NCI-H2081 (cell line): ENCODE results near the gene TLR6.

ENCODE experiments used
- DNase-seq, 2 experiments: peaks; one replicate each; lab custom pipeline; 2025; lab: John Stamatoyannopoulos, UW

The TLR6 gene

GRCh38 chr4:38856524-38857337 is at the start of gene TLR6:
TSS of gene TLR6 (minus strand) at chr4:38856817. CDS start at chr4:38829473, 27,344 bp downstream.
- peak; percentile 58 to 59 for DNase-seq

GRCh38 chr4:38905652-38906385 is 49.2 kb upstream of the TLR6 start:
- no peak for DNase-seq

DNA sequence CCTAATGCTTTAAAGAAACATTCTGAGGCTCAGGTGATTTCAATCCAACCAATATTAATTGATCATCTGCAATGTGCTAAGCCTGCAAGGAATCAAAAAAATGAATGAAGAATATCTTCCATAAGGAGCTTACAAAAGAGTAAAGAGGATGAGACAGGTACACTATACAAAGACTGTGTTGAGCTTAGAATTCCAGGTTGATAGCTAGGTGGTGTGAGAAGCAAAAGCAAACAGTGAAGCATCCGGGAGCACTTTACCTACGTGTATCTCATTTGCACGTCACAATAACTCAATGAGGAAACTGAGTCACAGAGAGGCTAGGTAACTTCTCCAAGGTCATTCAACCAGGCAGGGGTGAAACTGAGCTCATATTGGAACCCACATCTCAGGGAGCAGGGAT is 48.1 kb upstream of the TLR6 start:
- DNase-seq, result no peak

GRCh38 chr4:38904090-38904666 is 47.6 kb upstream of the TLR6 start:
- no peak for DNase-seq

DNA sequence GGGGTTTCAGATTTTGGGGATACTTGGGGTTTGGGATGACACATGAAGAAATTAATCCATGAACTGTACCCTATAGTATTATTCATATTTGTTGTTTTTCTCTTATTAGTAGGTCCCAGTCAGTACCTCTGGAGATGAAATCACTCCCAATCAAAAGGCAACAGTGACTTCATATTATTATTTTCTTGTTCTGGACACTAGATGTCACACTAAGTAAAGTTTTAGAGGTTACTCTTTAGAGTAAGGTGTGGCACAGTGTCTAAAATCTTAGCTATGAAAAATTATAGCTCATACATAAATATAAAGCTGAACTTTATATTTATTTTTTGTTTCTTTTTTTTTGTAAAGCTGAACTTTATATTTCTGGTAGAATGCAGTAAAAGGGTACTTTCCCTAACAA is 46.1 kb upstream of the TLR6 start:
- peak; percentile 28 to 46 for DNase-seq

- DNase-seq, result no peak
These were observed 45.6 kb upstream of the TLR6 start for GRCh38 chr4:38902221-38902620.

DNA sequence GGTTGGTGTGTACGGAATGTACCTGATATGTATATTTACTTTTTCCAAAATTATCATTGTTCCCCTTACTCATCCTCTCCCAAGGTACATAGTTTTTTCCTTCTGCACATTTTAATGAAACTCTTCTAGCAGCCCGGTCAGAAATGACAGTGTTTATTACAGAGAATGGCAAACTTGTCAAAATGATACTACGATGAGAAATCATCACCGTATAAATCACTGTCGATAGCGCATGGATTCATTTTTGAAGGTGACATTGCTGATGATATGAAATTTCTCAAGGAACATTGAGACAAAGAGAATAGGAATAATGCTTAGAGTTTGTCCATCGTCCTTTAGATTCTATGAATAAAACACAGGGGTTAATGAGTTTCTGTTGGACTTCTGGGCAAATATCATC is 41.6 kb upstream of the TLR6 start:
- DNase-seq, result no peak

DNA sequence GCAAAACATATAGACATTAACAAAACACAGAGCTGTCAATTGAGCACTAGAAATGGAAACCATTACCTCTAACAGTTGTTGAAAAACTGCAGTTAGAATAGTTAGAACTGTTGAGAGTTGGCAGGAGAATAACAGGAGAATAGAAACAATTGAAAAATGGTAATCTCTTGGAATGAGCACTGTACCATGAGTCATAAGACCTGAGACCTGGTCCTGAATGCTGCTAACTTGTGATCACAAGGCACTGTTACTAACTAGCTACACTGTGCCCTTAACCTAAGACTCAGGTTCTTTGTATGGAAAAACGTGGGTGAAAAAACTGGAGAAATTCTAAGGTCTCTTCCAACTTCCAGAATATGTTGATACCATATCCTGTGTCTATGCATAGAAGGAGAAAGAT is 40.3 kb upstream of the TLR6 start:
- DNase-seq, result no peak

DNA sequence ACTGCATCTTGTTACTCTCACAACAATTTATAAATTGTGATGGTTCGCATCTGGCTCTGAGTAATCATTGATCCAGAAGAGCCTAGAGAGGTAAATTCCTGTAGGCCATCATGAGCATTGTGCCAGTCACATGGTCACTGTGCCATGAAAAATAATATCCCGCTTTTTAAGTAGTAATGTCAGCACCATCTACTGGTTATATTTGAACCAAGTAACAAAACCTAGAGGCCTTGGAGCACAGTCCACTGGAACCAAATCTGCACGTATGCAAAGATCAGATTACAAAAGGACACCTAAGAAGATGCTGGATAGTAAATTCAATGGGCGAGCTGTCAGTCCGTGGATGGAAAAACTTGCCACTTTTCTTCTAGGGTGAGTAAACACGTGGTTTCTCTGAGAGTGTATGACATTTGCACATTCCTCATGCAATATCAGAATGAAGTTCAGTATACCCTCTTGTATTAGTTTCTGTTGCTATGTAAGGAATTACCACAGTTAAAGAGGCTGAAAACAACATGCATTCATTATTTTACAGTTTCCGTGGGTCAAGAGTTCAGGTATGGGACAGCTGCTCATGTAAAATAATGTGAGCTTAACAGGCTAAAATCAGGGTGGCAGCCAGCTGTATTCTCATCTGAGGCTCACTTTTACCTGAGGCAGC is 37.8 kb upstream of the TLR6 start:
- DNase-seq, result no peak

DNA sequence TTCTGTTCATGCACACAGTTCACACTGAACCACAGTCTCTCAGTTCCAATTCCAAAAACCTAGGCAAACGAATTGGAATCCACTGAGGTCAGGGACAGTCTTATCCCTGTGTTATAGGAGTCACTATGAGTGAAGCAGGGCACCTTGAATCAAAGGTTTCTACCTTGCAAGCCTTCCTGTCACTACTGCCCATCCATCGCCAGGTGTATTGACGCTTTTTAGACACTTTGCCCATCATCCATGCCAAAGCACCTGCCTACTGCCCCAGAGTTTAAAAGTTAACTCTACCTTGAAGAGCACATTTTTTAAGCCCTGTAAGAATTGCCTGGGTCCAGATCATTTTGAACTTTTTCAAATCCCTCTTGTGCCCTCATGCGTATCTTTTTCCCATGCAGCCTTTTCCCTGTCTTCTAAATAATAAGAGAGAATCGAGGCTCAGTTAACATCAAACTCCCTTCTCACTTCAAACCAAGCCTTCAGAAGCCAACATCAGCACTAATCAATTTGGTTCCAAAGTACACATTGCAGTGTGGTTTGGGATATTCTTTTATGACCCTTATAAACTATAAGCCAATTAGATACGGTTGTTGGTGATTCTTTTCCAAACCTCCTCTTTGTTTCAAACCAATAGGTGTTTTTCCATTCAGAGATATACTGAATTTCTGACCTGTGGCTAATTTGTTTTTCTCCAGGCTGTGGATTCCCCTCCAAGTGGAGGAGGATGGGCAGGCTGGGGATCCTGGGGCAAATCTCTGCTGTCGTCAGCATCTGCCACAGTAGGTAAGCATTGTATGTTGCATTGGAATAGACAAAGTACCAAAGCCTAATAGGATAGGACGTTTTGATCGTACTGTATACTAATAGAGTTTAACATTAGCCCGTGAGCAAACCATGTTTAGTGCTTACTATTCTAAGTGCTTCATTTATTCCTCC is 34.7 kb upstream of the TLR6 start:
- no peak for DNase-seq

DNA sequence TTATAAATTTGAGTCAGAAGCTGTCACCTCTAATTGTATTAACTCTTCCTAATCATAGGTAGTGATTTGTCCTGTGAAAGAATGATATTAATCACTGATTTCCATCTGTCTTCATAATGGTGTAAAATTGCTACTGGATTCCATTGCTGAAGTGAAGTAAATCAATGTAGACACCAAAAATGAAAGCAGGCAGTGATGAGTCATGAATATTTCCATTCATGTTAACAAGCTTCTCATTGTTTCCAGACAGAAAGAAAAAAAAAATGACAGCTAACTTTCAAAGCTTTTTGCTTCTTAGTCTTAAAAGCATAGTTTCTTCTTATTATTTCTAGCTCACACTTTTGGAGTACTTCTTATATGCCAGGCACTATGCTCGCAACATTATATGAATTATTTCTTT is 32.5 kb upstream of the TLR6 start:
- DNase-seq, result no peak

GRCh38 chr4:38884254-38884653 is 27.6 kb upstream of the TLR6 start:
- DNase-seq, result no peak

DNA sequence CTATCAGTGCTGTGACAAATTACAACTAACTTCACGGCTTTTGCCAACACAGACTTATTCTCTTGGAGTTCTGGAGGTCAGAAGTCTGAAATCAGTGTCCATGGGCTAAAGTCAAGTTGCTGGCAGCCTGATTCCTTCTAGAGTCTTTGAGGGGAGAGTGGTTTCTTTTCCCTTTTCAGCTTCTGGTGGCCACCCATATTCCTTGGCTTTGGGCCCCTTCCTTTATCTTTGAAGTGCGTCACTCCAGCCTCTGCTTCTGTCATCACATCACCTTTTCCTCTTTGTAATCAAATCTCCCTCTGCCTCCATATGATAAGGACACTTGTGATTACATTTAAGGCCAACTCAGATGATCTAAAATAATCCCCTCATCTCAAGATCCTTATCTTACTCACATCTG is 20.0 kb upstream of the TLR6 start:
- no peak for DNase-seq

- DNase-seq, result peak in 1 of 2 experiments; percentile 49
These were observed 16.8 kb upstream of the TLR6 start for GRCh38 chr4:38873290-38873944.

- peak in 1 of 2 experiments; percentile 9 for DNase-seq
These were observed 16.0 kb upstream of the TLR6 start for GRCh38 chr4:38872620-38873019.

DNA sequence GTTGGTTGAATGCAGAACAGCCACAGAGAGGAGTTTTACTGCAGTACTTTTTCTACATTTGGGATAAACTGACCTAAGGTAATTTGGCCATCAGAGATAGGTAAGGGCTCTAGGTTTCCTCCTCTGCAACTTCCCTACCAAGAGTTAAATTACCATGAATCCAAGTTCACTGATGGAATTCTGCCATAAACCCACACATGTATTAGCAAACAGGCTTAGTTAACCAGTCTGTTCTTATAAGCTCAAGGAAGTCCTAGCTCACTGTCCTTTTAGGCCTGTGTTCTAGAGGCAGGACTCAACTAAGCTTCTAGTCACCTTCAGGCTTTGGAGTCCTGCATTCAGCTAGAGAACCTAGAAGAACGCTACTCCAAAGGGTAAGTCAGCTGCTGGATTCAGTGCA is 15.0 kb upstream of the TLR6 start:
- DNase-seq, result no peak

DNA sequence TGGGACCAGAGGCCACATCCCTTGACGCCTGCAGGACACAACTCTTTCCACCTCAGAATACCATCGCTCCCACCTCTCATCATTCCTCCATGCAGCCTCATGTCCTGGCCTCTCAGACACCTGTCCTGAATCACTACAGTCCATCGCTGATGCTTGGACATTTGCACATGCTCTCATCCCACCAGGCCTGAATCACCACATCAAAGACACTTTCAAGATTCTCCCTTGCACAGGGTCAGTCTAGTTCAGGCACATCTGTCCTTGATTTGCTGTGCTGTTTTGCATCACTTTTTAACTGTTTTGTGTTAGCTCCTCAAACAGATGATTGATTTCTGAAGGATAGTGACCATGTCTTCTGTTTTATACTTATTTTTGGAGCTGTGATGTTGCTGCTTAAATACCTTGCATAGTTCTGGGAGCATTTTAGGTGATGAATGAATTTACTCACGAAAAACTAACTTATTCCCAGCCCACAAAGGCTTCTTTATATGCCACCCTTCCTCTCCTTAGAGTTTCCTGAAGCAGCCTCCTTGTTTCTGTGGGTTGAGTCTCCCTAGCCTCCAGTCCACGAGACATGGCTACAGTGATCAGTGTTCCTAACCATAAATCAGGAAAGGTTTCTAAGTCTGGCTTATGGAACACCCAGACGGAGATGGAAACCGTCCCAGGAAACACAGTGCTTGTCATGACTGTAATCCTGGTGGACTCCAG is 13.6 kb upstream of the TLR6 start:
- DNase-seq, result no peak

- no peak for DNase-seq
These were observed 12.9 kb upstream of the TLR6 start for GRCh38 chr4:38869511-38869910.

- DNase-seq, result no peak
These were observed 11.7 kb upstream of the TLR6 start for GRCh38 chr4:38868059-38868960.
